Measurements from ENCODE around the gene ZNF578. TPM values are rescaled to one million over a fixed set of nuclear protein-coding genes. Genes with fewer than 3 reads are reported as not detected.
"Not testable (repeated sequence)": the region's sequence is repeated elsewhere in the genome, so short reads cannot be mapped to it uniquely, and the experiment has no call there.

ZNF578 gene
- total and polyA plus RNA-seq, 8 donors, result 1.7 to 8.7 (median 5.6) TPM

DNA sequence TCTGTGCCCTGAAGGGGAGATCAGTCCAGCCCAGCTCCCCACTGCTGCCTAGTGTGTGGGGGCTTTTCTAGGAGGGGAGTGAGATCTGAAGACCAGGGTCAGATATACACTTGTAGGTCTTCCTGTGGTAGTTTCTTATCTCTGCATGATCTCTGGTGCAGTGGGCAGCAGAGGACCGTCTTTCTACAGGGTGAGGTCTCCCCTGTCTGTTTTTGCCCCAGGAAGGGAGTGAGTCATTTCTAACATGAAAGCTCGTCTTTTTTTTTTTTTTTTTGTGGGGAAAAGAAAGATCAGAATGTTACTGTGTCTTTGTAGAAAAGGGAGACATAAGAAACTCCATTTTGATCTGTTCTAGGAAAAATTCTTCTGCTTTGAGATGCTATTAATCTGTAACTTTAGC, 65.3 kb downstream of the ZNF578 start:
- TF ChIP-seq, protein P1, sequence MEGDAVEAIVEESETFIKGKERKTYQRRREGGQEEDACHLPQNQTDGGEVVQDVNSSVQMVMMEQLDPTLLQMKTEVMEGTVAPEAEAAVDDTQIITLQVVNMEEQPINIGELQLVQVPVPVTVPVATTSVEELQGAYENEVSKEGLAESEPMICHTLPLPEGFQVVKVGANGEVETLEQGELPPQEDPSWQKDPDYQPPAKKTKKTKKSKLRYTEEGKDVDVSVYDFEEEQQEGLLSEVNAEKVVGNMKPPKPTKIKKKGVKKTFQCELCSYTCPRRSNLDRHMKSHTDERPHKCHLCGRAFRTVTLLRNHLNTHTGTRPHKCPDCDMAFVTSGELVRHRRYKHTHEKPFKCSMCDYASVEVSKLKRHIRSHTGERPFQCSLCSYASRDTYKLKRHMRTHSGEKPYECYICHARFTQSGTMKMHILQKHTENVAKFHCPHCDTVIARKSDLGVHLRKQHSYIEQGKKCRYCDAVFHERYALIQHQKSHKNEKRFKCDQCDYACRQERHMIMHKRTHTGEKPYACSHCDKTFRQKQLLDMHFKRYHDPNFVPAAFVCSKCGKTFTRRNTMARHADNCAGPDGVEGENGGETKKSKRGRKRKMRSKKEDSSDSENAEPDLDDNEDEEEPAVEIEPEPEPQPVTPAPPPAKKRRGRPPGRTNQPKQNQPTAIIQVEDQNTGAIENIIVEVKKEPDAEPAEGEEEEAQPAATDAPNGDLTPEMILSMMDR (IDR thresholded peaks at IDR 0.05), result no peak
- intact Hi-C loops (cut with DNase I), result no loop called here
- H3K27me3 ChIP-seq, result peaks cover 0 to 7% of the 10 kb centered on the region in 2 donors
- ATAC-seq (no peak), DNase-seq (no peak)
- H3K9me3 ChIP-seq, result peaks cover 0 to 85% of the 10 kb centered on the region in 2 donors
- H3K36me3 ChIP-seq, result peaks cover 0 to 7% of the 10 kb centered on the region in 2 donors
- H3K27ac ChIP-seq, result no peak overlapping the region
- no peaks in the 10 kb centered on the region for H3K4me1 ChIP-seq
- H3K4me3 ChIP-seq, result no peak overlapping the region

DNA sequence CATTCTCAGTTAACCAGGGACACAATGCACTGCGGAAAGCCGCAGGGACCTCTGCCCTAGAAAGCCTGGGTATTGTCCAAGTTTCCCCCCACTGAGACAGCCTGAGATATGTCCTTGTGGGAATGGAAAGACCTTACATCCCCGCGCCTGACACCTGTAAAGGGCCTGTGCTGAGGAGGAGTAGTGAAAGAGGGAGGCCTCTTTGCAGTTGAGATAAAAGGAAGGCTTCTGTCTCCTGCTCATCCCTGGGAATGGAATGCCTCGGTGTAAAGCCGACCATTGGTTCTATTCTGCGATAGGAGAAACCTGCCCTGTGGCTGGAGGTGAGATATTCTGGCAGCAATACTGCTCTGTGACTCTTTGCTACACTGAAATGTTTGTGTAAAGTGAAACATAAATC, 65.8 kb downstream of the ZNF578 start:
- intact Hi-C loops (cut with DNase I); H3K36me3 ChIP-seq; DNase-seq; H3K27ac ChIP-seq; H3K27me3 ChIP-seq; H3K4me1 ChIP-seq; ATAC-seq; H3K4me3 ChIP-seq: not testable (repeated sequence)
- peaks cover 0 to 84% of the 10 kb centered on the region in 2 donors for H3K9me3 ChIP-seq

GRCh38 chr19:52520013-52520412, 66.7 kb downstream of the ZNF578 start:
- DNase-seq (no peak), ATAC-seq (no peak)
- Histone ChIP-seq H3K4me1 (no peaks in the 10 kb centered on the region), H3K27me3 (peaks cover 0 to 7% of the 10 kb centered on the region in 2 donors), H3K9me3 (peaks cover 0 to 84% of the 10 kb centered on the region in 2 donors), H3K27ac (no peak overlapping the region), H3K36me3 (peaks cover 0 to 4% of the 10 kb centered on the region in 2 donors), H3K4me3 (no peak overlapping the region)
- intact Hi-C loops (cut with DNase I), result no loop called here
- TF ChIP-seq, protein P1 (IDR thresholded peaks at IDR 0.05), result no peak

GRCh38 chr19:52522551-52522950, 69.2 kb downstream of the ZNF578 start:
- Histone ChIP-seq H3K4me3 (no peak overlapping the region), H3K4me1 (peaks cover 0 to 3% of the 10 kb centered on the region in 2 donors), H3K9me3 (peaks cover 0 to 67% of the 10 kb centered on the region in 2 donors), H3K27me3 (peaks cover 0 to 7% of the 10 kb centered on the region in 2 donors), H3K36me3 (peaks cover 0 to 4% of the 10 kb centered on the region in 2 donors), H3K27ac (no peak overlapping the region)
- DNase-seq, result no peak
- TF ChIP-seq, protein P1 (IDR thresholded peaks at IDR 0.05), result no peak
- no peak for ATAC-seq
- intact Hi-C loops (cut with DNase I), result no loop called here

GRCh38 chr19:52524086-52524485, 70.7 kb downstream of the ZNF578 start:
- Histone ChIP-seq H3K4me3 (no peak overlapping the region), H3K27ac (no peak overlapping the region), H3K36me3 (peaks cover 0 to 2% of the 10 kb centered on the region in 2 donors), H3K27me3 (peaks cover 0 to 7% of the 10 kb centered on the region in 2 donors), H3K9me3 (peaks cover 0 to 57% of the 10 kb centered on the region in 2 donors), H3K4me1 (peaks cover 5 to 16% of the 10 kb centered on the region in 2 donors)
- TF ChIP-seq, protein P1 (IDR thresholded peaks at IDR 0.05), result no peak
- ATAC-seq, result no peak
- intact Hi-C loops (cut with DNase I), result no loop called here
- no peak for DNase-seq
